Fibroblast of pulmonary artery (primary cell): Measurements from ENCODE around the gene PTPRG.
"Not testable (repeated sequence)": the region's sequence is repeated elsewhere in the genome, so short reads cannot be mapped to it uniquely, and the experiment has no call there.

Source experiments
- DNase-seq: peaks from one replicate; pipeline ENCODE4 v3.0.0-alpha.2; 2010; ENCODE audit warnings: low read depth
- H3K4me3 ChIP-seq: replicated peaks from 2 replicates; pipeline ENCODE4 v1.5.1; 2011; ENCODE audit warnings: low read depth, mild to moderate bottlenecking, control low read depth, low read length, moderate library complexity
- TF ChIP-seq, protein P1 (sequence below): IDR thresholded peaks from 2 replicates; pipeline ENCODE4 v1.5.1; 2011; ENCODE audit warnings: mild to moderate bottlenecking, control low read depth, low read length, inconsistent platforms; ENCODE audit errors: missing control alignments

PTPRG gene

DNA sequence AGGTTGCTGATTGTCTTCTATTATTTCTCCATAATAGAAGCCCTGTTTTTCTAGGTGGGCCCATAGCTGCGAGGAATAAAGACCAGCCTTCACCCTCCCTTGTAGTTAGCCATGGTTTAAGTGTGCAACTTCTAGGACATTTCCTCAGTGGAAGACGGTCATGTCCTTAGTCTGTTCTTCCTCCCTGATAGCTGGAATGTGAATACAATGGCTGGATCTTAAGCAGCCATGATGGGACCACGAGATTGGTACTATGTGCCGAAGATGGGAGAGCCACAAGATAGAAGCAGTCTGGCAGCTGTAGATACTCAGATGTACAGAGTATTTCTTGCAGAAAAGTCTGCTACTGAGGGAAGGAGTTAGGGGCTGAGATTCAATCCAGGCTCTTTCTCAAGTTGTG lies 152.9 kb downstream of the PTPRG start:
- no peak for DNase-seq
- TF ChIP-seq, protein P1, sequence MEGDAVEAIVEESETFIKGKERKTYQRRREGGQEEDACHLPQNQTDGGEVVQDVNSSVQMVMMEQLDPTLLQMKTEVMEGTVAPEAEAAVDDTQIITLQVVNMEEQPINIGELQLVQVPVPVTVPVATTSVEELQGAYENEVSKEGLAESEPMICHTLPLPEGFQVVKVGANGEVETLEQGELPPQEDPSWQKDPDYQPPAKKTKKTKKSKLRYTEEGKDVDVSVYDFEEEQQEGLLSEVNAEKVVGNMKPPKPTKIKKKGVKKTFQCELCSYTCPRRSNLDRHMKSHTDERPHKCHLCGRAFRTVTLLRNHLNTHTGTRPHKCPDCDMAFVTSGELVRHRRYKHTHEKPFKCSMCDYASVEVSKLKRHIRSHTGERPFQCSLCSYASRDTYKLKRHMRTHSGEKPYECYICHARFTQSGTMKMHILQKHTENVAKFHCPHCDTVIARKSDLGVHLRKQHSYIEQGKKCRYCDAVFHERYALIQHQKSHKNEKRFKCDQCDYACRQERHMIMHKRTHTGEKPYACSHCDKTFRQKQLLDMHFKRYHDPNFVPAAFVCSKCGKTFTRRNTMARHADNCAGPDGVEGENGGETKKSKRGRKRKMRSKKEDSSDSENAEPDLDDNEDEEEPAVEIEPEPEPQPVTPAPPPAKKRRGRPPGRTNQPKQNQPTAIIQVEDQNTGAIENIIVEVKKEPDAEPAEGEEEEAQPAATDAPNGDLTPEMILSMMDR, result no peak
- no peak overlapping the region for H3K4me3 ChIP-seq

DNA sequence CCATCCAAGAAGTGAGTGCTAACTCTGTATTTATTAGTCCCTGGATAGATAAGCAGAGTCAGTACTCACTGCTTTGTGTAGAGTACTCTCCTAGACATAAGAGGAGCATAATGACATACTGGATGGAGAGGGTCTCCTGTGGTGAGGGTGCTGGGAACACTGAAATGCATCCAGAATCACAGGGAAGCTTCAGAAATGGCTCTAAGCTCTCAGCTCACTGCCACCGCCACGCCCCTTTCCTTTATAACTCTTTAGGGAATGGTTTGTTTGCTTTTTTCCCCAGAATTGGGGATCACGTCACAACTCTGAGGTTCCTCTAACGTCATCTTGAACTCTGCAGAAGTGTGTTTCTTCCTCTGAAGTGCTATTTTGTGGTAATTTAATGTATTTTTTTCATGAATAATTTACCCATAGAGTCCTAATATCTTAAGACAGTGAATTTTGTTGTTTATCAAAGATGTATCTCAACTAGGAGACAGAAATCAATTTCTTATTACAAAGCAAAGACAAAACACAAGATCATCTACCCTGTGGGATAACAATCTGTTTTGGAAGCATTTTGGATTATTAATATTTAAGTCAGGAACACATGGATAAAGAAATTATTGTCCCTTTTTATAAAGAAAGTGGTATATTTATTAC lies 154.6 kb downstream of the PTPRG start:
- no peak overlapping the region for H3K4me3 ChIP-seq
- no peak for DNase-seq
- TF ChIP-seq, protein P1, result no peak

DNA sequence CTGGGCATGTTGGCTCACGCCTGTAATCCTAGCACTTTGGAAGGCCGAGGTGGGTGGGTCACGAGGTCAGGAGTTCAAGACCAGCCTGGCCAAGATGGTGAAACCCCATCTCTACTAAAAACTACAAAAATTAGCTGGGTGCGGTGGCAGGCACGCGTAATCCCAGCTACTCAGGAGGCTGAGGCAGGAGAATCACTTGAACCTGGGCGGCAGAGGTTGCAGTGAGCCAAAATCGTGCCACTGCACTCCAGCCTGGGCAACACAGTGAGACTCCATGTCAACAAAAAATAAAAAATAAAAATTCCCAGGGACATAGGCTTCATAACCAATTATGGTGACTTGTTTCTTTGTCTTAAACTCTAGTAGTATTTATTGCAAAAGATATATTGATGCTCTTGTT lies 155.3 kb downstream of the PTPRG start:
- not testable (repeated sequence) for H3K4me3 ChIP-seq, DNase-seq

DNA sequence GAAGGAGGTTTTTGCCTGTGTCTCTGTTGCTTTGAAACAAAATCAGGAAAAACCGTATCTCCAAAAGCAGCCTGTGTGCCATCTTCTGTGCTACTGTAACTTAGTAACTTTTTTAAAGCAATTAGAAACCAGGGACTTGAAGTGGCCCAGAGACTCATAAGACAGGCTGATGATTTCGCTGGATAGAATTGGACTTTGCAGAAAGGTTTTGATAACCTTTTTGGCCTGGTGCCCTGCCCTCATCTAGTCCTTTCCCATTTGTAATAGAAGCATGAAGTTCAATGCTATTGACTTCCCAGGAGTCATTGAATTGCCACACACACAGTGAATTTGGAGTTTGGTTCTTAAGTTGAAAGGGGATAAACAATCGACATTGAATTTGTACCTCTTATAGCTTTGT lies 157.2 kb downstream of the PTPRG start:
- TF ChIP-seq, protein P1, result no peak
- DNase-seq, result no peak

DNA sequence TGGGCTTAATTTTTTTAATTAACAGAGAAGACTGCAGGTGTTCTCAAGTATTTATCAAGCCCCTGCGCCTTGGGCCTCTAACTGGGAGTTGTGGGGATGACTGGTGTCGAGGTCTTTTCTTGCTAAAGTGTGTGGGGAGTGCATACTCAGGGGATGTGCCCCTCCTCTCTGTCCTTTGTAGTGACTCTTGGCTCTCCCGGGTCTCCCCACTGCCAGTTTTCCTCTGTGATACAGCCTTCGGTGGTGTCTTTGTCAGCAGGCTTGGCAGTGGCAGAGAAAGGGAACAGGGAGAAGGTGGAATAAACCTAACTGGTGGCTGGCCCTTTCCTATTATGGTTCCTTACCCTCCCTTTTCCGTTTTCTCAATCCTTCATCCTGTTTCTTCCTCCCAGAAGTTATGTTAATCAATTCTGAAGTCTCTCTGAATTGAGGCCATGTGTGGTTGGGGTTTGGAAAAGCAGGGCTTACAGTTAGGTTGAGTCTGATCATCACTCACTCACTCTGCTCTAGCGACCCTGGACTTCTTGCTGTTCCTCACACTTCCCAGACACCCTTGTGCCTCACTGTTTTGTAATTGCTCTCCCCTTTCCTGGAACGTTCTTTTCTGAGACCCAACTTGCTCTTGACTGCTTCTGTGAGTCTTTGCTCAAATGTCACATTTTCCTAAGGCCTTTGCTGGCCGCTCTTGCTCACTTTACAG lies 158.1 kb downstream of the PTPRG start:
- TF ChIP-seq, protein P1, result no peak
- DNase-seq, result no peak
- no peak overlapping the region for H3K4me3 ChIP-seq

More for the DNA sequence above, 157.2 kb downstream of the PTPRG start:
- no peak overlapping the region for H3K4me3 ChIP-seq

DNA sequence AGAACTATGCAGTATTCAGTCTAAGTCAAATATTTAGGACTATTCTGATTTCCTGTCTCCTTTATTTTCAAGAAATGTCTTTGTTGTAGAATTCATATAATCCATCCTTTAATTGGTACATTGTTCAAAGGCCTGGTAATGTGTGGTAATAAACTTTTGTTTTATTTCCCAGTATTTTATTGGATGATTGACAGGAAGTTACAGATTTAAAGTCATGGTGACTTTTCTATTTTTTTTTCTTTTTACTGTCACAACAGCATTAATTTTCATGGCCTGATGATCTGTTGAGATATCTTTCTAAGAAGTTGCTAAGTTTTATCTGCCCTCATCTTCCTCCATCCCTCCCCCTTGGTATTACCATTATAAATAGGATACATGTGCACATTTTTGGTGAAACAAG lies 161.7 kb downstream of the PTPRG start:
- TF ChIP-seq, protein P1, result no peak
- no peak for DNase-seq
- H3K4me3 ChIP-seq, result no peak overlapping the region

DNA sequence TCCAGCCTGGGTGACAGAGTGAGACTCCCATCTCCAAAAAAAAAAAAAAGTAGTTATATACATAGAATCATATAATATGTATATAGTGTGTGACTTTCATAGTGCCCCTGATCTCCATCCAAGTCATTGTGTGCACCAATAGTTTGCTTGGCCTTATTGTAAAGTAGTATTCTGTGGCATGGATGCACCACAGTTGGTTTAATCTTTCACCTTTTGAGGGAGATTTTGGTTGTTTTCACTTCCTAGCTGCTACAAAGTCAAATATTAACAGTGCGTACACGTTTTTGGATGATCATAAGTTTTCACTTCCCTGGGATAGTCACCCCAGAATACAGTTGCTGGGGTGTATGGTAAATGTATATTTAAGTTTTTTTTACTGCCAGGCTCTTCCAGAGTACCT lies 162.8 kb downstream of the PTPRG start:
- TF ChIP-seq, protein P1, result no peak
- DNase-seq, result no peak
- no peak overlapping the region for H3K4me3 ChIP-seq
